GM19328 (cell line): ENCODE data around the gene MLLT11.
"Not testable (repeated sequence)": the region's sequence is repeated elsewhere in the genome, so short reads cannot be mapped to it uniquely, and the experiment has no call there.

ENCODE experiments used
- ATAC-seq: cut with Tn5 transposase; IDR thresholded peaks from one replicate; pipeline ENCODE4 v1.9.1; 2021; ENCODE audit warnings: mild to moderate bottlenecking, moderate library complexity; ENCODE audit not compliant: unreplicated experiment

Gene MLLT11

GRCh38 chr1:151055581-151055980 lies 4.6 kb upstream of the MLLT11 start:
- ATAC-seq: no peak

DNA sequence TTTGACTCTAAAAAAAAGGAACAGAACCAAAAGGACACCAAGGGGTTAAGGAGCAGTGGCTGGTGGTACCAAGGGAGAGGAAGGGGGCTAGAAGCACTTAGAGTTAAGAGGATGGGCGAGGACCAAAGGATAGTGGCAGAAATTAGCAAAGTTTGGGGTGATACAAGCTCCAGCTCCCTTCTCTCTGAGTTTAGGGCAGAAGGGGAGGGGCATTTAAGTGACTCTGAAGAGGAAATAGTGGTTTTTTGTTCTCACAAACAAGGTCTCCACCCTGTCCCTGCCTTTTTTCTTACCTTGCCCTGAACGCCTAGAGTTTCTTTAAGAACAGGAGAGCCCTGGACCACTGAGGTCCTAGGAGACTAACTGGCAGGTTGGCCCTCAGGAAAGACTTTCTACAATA lies 4.0 kb upstream of the MLLT11 start:
- no peak for ATAC-seq

DNA sequence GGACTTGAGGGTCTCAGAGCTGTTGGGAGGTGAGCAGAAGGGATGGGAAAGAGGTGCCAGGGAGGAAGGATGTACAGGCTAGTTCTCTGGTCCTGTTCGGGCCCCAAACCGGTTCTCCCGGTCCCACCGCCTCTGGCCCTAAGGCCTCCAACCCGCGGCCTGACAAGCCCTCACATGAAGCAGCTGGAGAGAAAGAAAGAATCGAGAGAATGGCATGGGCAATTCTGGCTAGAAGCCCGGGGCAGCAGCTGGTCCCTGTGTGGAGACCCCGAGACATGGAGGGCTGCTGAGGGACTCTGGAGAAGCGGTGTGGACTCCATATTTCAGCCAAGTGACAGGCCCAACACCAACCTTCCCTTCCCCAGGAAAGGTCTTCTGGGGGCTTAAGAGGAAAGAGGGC lies 1.5 kb upstream of the MLLT11 start:
- no peak for ATAC-seq

- peak; percentile 66 for ATAC-seq
These were observed 839 bp upstream of the MLLT11 start, which contains the start of gene CDC42SE1 for GRCh38 chr1:151059109-151060006. Gene CDC42SE1, minus strand, starts transcription at chr1:151059622. Its CDS starts 3,892 bp downstream, at chr1:151055730.

- ATAC-seq: no peak
These were observed 642 bp downstream of the MLLT11 start for GRCh38 chr1:151060657-151061421.

- no peak for ATAC-seq
These were observed 1.5 kb downstream of the MLLT11 start for GRCh38 chr1:151061704-151062103.

DNA sequence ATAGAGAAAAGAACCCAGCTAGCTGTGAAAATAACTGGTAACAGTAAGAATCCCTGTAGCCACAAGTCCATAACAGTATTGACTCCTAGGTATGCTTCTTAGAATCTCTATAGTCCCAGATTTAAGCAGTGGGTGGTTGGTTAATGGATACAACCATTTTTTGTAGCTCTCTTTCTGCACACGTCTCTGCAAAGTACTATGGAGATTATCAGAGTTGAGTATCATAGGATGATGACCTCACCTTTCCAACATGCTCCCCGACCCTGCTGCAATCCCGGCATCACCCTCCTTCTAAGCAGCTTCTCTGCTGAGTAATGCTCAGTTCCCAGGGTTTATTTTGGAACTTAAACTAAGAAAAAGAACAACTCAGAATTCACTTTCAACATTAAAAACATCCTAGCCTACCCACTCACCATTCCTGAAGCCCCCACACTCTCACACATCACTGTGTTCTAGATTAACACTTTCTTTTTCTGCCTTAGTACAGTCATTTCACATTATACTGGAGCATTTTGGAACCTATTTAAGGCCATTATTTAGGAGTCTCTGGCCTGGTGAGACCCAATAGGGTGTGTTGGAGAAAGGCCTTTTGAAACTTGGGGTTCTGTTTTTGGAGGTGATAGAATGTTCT lies 2.7 kb downstream of the MLLT11 start:
- ATAC-seq: no peak

DNA sequence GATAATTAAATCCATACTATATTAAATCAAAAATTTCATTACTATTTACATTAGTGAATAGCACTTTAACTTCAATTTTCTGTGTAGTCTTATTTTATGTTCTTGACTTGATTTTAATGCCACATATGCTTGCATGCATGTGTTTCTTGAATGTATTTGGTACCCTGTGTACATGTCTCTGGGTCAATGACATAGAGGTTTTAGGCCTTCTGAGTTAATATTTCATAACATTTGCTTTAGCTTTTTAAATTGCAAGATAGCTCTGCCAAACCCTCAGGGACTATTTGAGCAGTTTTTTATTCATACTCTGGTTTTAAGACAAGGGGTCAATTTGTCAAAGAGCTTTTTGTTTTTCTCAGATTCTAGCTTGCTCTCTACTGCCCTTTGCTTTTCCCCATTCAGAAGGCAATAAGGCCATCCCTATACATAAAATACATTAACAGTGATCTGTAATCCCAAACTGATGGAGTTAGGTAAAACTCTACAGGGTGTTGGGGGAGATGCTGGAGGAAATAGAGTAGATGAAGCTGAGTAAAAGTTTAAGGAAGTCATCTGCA lies 5.0 kb downstream of the MLLT11 start:
- ATAC-seq: no peak

GRCh38 chr1:151067185-151067584 lies 7.0 kb downstream of the MLLT11 start:
- ATAC-seq: no peak

DNA sequence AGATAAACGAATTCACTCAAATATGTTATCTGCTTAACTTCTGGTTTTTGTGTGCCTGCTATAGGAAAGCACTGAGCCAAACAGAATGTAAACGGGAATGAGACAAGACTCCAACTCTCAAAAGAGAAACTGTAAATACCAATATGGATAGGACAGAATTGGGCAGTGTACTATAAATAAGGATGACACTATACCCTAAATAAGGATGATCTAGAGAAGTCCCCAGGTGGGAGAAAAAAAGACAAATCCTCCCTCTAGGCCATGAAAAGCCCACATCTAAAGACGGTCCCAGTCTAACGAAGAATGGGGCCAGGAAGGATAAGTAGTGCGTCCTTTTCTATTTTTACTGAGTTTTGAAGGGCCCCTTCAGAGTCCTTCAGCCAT lies 8.9 kb downstream of the MLLT11 start:
- no peak for ATAC-seq

GRCh38 chr1:151070474-151071276 lies 10.5 kb downstream of the MLLT11 start, which contains the start of gene GABPB2:
Gene GABPB2, plus strand, starts transcription at chr1:151070761. Its CDS starts 17,429 bp downstream, at chr1:151088190.
- ATAC-seq: peak; percentile 68

- no peak for ATAC-seq
These were observed 12.0 kb downstream of the MLLT11 start for GRCh38 chr1:151072224-151072623.

DNA sequence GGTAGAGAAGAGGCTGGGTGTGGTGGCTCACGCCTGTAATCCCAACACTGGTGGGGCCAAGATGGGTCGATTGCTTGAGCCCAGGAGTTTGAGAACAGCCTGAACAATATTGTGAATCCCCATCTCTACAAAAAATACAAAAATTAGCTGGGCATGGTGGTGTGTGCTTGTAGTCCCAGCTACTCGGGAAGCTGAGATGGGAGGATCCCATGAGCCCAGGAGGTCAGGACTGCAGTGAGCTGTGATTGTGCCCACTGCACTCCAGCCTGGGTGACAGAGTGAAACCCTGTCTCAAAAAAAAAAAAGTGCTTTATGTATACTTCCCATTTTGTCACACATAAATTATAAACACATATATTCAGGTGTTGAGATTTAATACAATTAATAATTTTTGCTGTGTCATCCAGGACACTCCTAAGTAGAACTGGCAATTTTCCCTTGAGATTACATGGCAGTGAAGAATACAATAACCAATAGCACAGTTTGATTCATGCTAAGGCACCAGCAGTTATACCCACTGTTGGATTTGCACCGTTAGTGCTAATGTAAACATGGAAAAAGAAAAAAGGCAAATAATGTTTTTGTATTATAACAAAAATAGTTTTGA lies 25.9 kb downstream of the MLLT11 start:
- ATAC-seq: no peak

GRCh38 chr1:151097426-151097825 lies 37.2 kb downstream of the MLLT11 start:
- ATAC-seq: not testable (repeated sequence)

DNA sequence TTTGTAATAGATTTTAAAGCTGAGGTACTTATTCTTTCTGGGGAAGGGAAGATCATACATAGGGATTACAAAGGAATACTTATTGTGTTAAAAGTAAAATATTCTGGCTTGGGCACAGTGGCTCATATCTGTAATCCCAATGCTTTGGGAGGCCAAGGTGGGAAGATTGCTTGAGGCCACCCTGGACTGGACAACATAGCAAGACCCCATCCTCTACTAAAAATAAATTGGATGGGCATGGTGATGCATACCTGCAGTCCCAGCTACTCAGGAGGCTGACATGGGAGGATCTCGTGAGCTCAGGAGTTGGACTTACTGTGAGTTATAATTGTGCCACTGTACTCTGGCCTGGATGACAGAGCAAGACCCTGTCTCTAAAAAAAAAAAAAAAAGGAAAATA lies 37.9 kb downstream of the MLLT11 start:
- ATAC-seq: no peak

- no peak for ATAC-seq
These were observed 44.4 kb downstream of the MLLT11 start for GRCh38 chr1:151104630-151105029.

GRCh38 chr1:151106894-151107293 lies 46.7 kb downstream of the MLLT11 start:
- no peak for ATAC-seq

- no peak for ATAC-seq
These were observed 48.1 kb downstream of the MLLT11 start for GRCh38 chr1:151108331-151108730.

DNA sequence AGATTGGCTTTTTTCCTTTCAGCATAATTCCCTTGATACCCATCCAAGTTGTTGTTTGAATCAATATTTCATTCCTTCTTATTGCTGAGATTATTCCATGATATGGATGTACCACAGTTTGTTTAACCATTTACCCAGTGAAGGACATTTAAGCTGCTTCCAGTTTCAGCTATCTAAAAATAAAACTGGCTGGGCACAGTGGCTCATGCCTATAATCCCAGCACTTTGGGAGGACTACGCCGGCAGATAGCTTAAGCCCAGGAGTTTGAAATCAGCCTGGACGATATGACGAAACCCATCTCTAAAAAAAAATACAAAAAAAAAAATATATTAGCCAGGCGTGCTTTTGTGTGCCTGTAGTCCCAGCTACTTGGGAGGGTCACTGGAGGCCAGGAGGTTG lies 53.7 kb downstream of the MLLT11 start:
- ATAC-seq: no peak
